DMS53 treated with DMSO at 0.1 percent for 48 hours (cell line): Measurements from ENCODE around the gene PMP22.

Experiments
- DNase-seq: peaks from one replicate; lab custom pipeline; 2025; ENCODE audit not compliant: unreplicated experiment; lab: John Stamatoyannopoulos, UW

PMP22 gene

DNA sequence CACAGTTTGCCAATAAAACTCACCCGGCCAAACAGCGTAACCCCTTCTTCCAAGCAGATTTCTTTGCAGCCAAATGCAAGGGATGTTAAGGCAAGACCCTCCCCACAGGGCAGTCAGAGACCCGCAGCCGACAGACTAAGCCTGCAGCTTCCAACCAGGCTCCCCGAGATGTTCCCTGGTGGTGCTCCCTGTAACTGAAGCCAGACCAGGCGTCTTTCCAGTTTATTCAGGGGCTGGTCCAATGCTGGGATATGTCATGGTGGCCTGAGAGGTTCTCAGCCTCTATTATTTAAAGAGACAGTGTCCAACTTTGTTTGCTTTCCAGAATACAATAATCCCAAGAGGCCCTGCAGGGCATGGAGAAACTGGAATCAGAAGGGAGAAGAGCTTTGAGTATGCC lies at the start of gene PMP22:
TSS of gene PMP22 (minus strand) at position 196 of the 400 bp plus-strand sequence. CDS start 4,599 bp downstream, outside the sequence.
- no peak for DNase-seq

- DNase-seq: no peak
Measured at GRCh38 chr17:15311996-15312395, 46.9 kb upstream of the PMP22 start.

GRCh38 chr17:15309793-15310192 lies 44.7 kb upstream of the PMP22 start:
- DNase-seq: no peak

DNA sequence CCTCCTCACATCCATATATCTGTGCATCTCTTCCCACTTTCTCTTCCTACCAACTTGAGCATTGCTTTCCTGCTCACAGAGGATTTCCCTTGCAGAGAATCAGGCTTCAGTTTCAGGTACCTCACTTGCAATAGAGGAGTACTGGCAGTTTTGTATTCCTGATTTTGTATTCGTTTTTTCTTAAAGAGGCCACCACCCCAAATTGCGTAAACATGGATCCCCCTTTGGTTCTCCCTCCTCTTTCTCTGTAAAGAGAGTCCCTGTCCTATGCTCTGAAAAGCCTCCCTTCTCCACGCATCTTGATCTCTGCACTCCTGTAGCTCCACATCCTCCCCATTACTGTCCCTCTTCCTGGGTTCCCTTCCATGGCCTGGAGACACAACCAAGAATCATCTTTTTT lies 44.1 kb upstream of the PMP22 start:
- DNase-seq: no peak

DNA sequence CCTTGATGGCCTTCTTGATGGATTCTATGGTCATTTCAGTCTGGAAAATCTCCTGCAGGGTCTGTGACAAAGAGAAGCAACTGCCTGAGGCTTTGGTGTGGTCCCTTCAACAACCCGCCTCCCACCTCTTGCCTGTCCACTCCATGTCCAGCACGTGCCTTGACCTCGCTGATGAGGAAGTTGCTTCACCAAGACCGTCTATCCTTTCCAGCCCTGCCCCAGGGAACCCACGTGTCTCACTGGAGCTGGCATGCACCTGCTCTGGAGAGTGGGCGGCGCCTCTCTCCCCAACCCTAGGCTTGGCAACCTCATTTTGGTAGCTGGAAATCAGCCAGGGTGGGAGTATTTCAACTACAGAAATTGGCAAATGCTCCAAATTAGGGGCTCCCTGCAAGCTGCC lies 43.6 kb upstream of the PMP22 start:
- no peak for DNase-seq

- no peak for DNase-seq
Measured at GRCh38 chr17:15307710-15308111, 42.6 kb upstream of the PMP22 start.

DNA sequence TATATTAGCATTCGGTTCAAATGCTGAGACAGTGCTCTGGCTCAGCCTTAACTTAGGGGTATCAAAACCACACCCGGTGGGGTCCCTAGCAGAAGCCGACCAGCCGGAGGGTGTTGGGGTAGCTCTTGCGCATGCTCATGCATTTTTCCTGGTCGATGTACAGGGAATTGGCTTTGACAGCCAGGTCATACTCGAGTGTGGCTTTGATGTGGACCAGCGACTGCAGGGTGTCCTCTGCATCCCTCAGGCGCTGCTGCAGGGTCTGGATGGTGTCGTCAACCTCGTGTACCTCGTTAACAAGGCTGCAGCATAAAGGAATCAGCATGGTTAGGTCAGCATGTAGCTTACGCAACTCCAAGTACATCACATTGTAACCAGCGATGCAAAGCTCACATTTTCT lies 38.7 kb upstream of the PMP22 start:
- no peak for DNase-seq

- DNase-seq: no peak
Measured at GRCh38 chr17:15303268-15303667, 38.1 kb upstream of the PMP22 start.

DNA sequence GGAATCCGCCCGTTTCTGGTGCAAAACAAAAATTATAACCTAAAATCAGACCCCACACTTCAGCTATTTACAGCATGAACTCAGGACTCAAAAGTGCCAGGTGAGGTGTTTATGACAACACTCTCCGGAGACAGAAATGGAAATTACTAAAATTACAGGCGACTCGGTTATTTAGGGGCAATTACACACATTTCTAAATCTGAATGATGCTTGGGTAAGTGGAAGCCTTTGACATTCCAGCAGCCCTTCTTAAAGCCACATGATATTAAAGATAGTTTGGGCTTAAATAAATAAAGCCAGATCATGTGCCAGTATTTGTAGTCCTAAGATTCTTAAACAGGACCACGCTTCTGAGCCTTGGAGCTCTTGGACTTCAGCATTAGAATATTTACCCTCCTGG lies 36.7 kb upstream of the PMP22 start:
- DNase-seq: no peak

DNA sequence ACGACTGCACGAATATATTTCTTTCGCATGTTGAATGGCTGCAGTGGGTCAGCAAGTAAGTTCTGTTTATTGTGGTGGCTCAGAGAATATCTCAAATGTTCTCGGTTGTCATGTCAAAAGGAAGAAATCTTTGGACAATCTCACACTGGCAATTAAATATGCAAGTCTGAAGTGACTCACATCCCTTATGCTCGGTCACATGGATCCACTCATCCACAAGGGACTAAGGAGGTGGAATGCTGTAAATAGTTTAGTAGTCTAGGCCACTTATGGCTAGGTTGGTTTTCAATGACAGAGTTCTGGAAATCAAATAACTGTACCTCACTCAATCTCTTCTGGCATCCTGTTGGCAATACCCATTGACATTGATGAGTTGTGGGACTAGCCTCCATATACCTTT lies 33.0 kb upstream of the PMP22 start:
- no peak for DNase-seq

DNA sequence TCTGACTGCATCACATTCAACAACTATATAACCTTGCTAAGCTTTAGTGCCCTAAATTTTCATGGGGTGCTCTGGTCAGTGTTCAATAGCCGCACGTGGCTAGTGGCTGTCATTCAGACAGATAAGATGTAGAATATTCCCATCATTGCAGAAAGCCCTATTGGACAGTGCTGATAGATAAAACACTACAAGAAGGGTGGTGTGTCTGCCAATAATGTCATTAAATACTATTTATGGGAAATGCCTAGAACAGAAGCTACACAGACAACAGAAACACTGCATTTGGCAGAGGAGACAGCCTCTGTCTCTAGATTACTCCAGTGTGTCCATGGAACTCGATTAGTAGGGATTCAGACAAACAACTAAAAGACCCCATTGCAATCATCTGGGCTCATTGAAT lies 28.4 kb upstream of the PMP22 start:
- no peak for DNase-seq

- no peak for DNase-seq
Measured at GRCh38 chr17:15291674-15292361, 26.7 kb upstream of the PMP22 start.

- DNase-seq: no peak
Measured at GRCh38 chr17:15290605-15291004, 25.5 kb upstream of the PMP22 start.

GRCh38 chr17:15289285-15290183 lies 24.4 kb upstream of the PMP22 start:
- no peak for DNase-seq

GRCh38 chr17:15288859-15289258 lies 23.7 kb upstream of the PMP22 start:
- DNase-seq: no peak

- DNase-seq: no peak
Measured at GRCh38 chr17:15287538-15288267, 22.6 kb upstream of the PMP22 start.

DNA sequence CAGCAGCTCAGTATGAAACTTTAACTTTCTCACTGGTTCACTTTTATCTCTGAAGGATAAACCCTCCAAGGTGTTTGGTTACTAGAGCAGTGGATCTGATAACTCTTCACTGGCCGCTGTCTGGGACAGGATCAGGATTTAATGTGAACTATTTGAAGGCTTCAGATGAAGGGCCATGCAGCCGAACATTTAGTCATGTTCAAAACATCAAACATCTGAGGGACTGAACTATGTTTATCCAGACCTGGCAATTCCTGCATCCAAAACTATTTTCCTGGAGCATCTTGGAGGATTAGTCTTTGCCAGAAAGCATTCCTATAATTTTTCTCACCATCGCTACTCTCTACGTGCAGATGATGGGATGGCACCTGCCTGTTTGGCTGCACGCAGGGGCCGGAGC lies 20.3 kb upstream of the PMP22 start:
- no peak for DNase-seq

- DNase-seq: no peak
Measured at GRCh38 chr17:15284537-15284936, 19.4 kb upstream of the PMP22 start.

GRCh38 chr17:15284107-15284506 lies 19.0 kb upstream of the PMP22 start:
- DNase-seq: no peak

GRCh38 chr17:15281909-15282308 lies 16.8 kb upstream of the PMP22 start:
- DNase-seq: no peak

- no peak for DNase-seq
Measured at GRCh38 chr17:15278924-15279477, 13.9 kb upstream of the PMP22 start.
